Activated B cell treated with CpG ODN at 0.5 μM for 24 hours (primary cell): ENCODE data around the gene OTUD4. TPM values are rescaled to one million over a fixed set of nuclear protein-coding genes. Genes with fewer than 3 reads are reported as not detected.

Experiments
- ATAC-seq: fragments of 200-7000 bp; cut with Tn5 transposase; one replicate; pipeline ENCODE4 v1.10.0; 2021; ENCODE audit warnings: low read depth, mild to moderate bottlenecking, moderate library complexity
- CTCF ChIA-PET: fragments of 350-600 bp; sonication (Branson Sonifier 250); formaldehyde crosslinking; loops from one replicate; lab custom pipeline; 2021; ENCODE audit warnings: antibody characterized with exemption; lab: Charles Lee
- POLR2A ChIA-PET: fragments of 350-600 bp; sonication (Branson Sonifier 250); formaldehyde crosslinking; loops from one replicate; lab custom pipeline; 2021; ENCODE audit warnings: antibody characterized with exemption; lab: Charles Lee
- DNase-seq: peaks from one replicate; pipeline ENCODE4 v3.0.0; 2022
- H3K27ac Mint-ChIP-seq: one replicate; pipeline ENCODE4 v1.8.0; 2020; ENCODE audit warnings: mixed read lengths
- H3K27me3 Mint-ChIP-seq: one replicate; pipeline ENCODE4 v1.8.0; 2021; ENCODE audit warnings: mixed read lengths
- H3K36me3 Mint-ChIP-seq: one replicate; pipeline ENCODE4 v1.8.0; 2021; ENCODE audit warnings: low read depth, mixed read lengths
- H3K4me1 Mint-ChIP-seq: one replicate; pipeline ENCODE4 v1.8.0; 2021; ENCODE audit warnings: mixed read lengths
- H3K4me3 Mint-ChIP-seq: one replicate; pipeline ENCODE4 v1.8.0; 2020; ENCODE audit warnings: mild to moderate bottlenecking, mixed read lengths
- H3K9me3 Mint-ChIP-seq: one replicate; pipeline ENCODE4 v1.8.0; 2020; ENCODE audit warnings: mixed read lengths
- intact Hi-C: fragments of 100-400 bp; cut with micrococcal nuclease; formaldehyde crosslinking; loops from one replicate; pipeline ENCODE4 v1.15.1; 2024
- total RNA-seq: library from RNA; stranded (reverse); gene quantifications from 2 replicates; pipeline ENCODE4 v1.2.3, GENCODE V29; 2022
- TF ChIP-seq, protein P1 (sequence below): fragments of 200-600 bp; IDR thresholded peaks from one replicate; pipeline ENCODE4 v1.8.0; 2022; ENCODE audit warnings: antibody characterized with exemption, mild to moderate bottlenecking

OTUD4 gene
- total RNA-seq, 1 donor from 2014 or later, result 47.3 TPM

DNA sequence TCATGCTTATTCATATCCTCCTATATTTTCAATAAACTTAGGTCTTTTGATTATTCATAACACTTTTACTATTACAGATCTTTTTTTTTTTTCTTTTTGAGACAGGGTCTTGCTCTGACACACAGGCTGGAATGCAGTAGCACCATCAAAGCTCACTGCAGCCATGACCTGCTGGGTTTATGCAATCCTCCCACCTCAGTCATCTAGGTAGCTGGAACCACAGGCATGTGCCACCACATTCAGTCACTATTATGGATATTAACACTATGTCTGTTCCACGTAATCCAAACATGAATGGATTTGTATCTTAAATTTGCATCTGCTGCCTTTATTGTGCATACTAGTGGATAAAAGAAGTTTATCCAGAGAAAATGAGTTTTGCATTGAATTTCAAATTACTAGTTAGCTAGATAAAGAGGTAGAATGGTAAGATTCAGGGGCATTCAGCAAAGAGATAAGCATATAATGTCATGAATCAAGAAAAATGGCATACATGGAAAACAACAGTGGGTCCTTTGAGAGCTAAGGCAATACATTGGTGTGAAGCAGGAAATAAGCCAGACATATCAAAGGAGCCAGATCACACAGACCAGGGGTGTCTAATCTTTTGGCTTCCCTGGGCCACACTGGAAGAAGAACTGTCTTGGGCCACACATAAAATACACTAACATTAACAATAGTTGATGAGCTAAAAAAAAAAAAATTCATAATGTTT, 96.3 kb downstream of the OTUD4 start:
- TF ChIP-seq, protein P1, sequence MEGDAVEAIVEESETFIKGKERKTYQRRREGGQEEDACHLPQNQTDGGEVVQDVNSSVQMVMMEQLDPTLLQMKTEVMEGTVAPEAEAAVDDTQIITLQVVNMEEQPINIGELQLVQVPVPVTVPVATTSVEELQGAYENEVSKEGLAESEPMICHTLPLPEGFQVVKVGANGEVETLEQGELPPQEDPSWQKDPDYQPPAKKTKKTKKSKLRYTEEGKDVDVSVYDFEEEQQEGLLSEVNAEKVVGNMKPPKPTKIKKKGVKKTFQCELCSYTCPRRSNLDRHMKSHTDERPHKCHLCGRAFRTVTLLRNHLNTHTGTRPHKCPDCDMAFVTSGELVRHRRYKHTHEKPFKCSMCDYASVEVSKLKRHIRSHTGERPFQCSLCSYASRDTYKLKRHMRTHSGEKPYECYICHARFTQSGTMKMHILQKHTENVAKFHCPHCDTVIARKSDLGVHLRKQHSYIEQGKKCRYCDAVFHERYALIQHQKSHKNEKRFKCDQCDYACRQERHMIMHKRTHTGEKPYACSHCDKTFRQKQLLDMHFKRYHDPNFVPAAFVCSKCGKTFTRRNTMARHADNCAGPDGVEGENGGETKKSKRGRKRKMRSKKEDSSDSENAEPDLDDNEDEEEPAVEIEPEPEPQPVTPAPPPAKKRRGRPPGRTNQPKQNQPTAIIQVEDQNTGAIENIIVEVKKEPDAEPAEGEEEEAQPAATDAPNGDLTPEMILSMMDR, result no peak
- Mint-ChIP-seq H3K9me3 (no peaks in the 10 kb centered on the region), H3K4me3 (no peak overlapping the region), H3K36me3 (peaks cover 55% of the 10 kb centered on the region), H3K27ac (no peak overlapping the region), H3K27me3 (no peaks in the 10 kb centered on the region), H3K4me1 (peaks cover 5% of the 10 kb centered on the region)
- ChIA-PET POLR2A (no interaction called here), CTCF (no interaction called here)
- intact Hi-C loops, result no loop called here
- ATAC-seq (no peak), DNase-seq (no peak)

Other genes with a start within 250 kb of the OTUD4 start
- gene ANAPC10, start 82.4 kb downstream of the OTUD4 start, total RNA-seq, result 18.2 and 21.8 TPM in 2 replicates
- 75.5 and 81.6 TPM in 2 replicates for gene ABCE1, start 82.3 kb downstream of the OTUD4 start, total RNA-seq